Neural cell (in vitro differentiated cells): ENCODE results near the gene EEPD1. TPM values are rescaled to one million over a fixed set of nuclear protein-coding genes. Genes with fewer than 3 reads are reported as not detected.

ENCODE experiments used
- H2AFZ ChIP-seq: fragments of 200-600, 300-800 bp; sonication (generic), shearing (Covaris generic); 2 replicates; pipeline ENCODE4 v1.6.0; 2014; ENCODE audit warnings: low read depth, mild to moderate bottlenecking, antibody characterized with exemption, low read length, moderate library complexity
- H3F3A ChIP-seq: fragments of 200-600 bp; shearing (Covaris generic); 2 replicates; pipeline ENCODE4 v1.6.1; 2016; ENCODE audit warnings: mild to moderate bottlenecking, moderate library complexity, mixed read lengths, antibody characterized with exemption, low read length; ENCODE audit not compliant: insufficient read depth, poor library complexity, severe bottlenecking
- H3K27ac ChIP-seq: fragments of 200-600, 300-800 bp; sonication (generic), shearing (Covaris generic); 2 replicates; pipeline ENCODE4 v1.5.1; 2014; ENCODE audit warnings: mild to moderate bottlenecking, low read length, moderate library complexity
- H3K27me3 ChIP-seq: fragments of 300-800, 200-600 bp; sonication (generic), shearing (Covaris generic); 2 replicates; pipeline ENCODE4 v1.6.0; 2014; ENCODE audit warnings: mild to moderate bottlenecking, low read depth, low read length, moderate library complexity; ENCODE audit not compliant: insufficient read depth
- H3K36me3 ChIP-seq: fragments of 300-800, 200-600 bp; sonication (generic), shearing (Covaris generic); 2 replicates; pipeline ENCODE4 v1.5.1; 2014; ENCODE audit warnings: mild to moderate bottlenecking, antibody characterized with exemption, low read length, moderate library complexity; ENCODE audit not compliant: insufficient read depth
- H3K4me2 ChIP-seq: fragments of 300-800, 200-600 bp; sonication (generic), shearing (Covaris generic); 2 replicates; pipeline ENCODE4 v1.6.0; 2014; ENCODE audit warnings: mild to moderate bottlenecking, low read length
- H3K4me3 ChIP-seq: fragments of 300-800, 200-600 bp; sonication (generic), shearing (Covaris generic); 2 replicates; pipeline ENCODE4 v1.5.1; 2014; ENCODE audit warnings: mild to moderate bottlenecking, low read length, moderate library complexity
- H3K79me2 ChIP-seq: fragments of 200-600 bp; shearing (Covaris generic); replicated peaks from 2 replicates; pipeline ENCODE4 v1.6.0; 2014; ENCODE audit warnings: mild to moderate bottlenecking, low read length, moderate library complexity; ENCODE audit not compliant: insufficient read depth
- H3K9ac ChIP-seq: fragments of 300-800, 200-600 bp; sonication (generic), shearing (Covaris generic); 2 replicates; pipeline ENCODE4 v1.6.1; 2016; ENCODE audit warnings: mild to moderate bottlenecking, low read length, mixed read lengths
- H3K9me2 ChIP-seq: fragments of 200-600 bp; shearing (Covaris generic); 2 replicates; pipeline ENCODE4 v1.6.1; 2016; ENCODE audit warnings: mild to moderate bottlenecking, low read length, mixed read lengths; ENCODE audit not compliant: insufficient read depth
- H3K9me3 ChIP-seq: fragments of 200-600, 300-800 bp; sonication (generic), shearing (Covaris generic); 2 replicates; pipeline ENCODE4 v1.6.1; 2016; ENCODE audit warnings: mild to moderate bottlenecking, mixed run types, low read length, moderate library complexity, mixed read lengths
- H4K20me1 ChIP-seq: fragments of 200-600 bp; shearing (Covaris generic); 2 replicates; pipeline ENCODE4 v1.6.1; 2016; ENCODE audit warnings: mild to moderate bottlenecking, mixed run types; ENCODE audit not compliant: insufficient read depth
- EP300 ChIP-seq: fragments of 450-650 bp; conservative IDR thresholded peaks from 2 replicates; pipeline ENCODE4 v1.6.1; 2014; ENCODE audit warnings: antibody characterized with exemption, mild to moderate bottlenecking, moderate library complexity; ENCODE audit not compliant: poor library complexity, severe bottlenecking
- EZH2 ChIP-seq: fragments of 200-600, 300-800 bp; shearing (Covaris generic), sonication (generic); IDR thresholded peaks from 2 replicates; pipeline ENCODE4 v1.6.1; 2014; ENCODE audit warnings: antibody characterized with exemption, low read length, borderline replicate concordance, mild to moderate bottlenecking; ENCODE audit not compliant: insufficient read depth, poor library complexity, severe bottlenecking
- MXI1 ChIP-seq: fragments of 450-650 bp; conservative IDR thresholded peaks from 2 replicates; pipeline ENCODE4 v1.6.1; 2014; ENCODE audit warnings: antibody characterized with exemption, mild to moderate bottlenecking; ENCODE audit not compliant: poor library complexity, severe bottlenecking
- POLR2AphosphoS5 ChIP-seq: IDR thresholded peaks from 2 replicates; pipeline ENCODE4 v1.6.1; 2012
- RAD21 ChIP-seq: fragments of 450-650 bp; conservative IDR thresholded peaks from 2 replicates; pipeline ENCODE4 v1.6.1; 2014; ENCODE audit warnings: antibody characterized with exemption, mild to moderate bottlenecking, moderate library complexity
- SMC3 ChIP-seq: fragments of 450-650 bp; conservative IDR thresholded peaks from 2 replicates; pipeline ENCODE4 v1.6.1; 2014; ENCODE audit warnings: antibody characterized with exemption, mild to moderate bottlenecking, moderate library complexity; ENCODE audit not compliant: poor library complexity
- TAF1 ChIP-seq: IDR thresholded peaks from 2 replicates; pipeline ENCODE4 v1.6.1; 2012; ENCODE audit warnings: low read depth
- polyA plus RNA-seq: library from polyadenylated mRNA; depleted of rRNA; stranded (reverse); fragments of >200 nt; gene quantifications from 2 replicates; pipeline ENCODE4 v1.2.3, GENCODE V29; 2014
- TF ChIP-seq, protein P1 (sequence below): fragments of 450-650 bp; IDR thresholded peaks from 2 replicates; pipeline ENCODE4 v1.5.1; 2014; ENCODE audit warnings: antibody characterized with exemption, mild to moderate bottlenecking, moderate library complexity; ENCODE audit not compliant: poor library complexity, severe bottlenecking
- TF ChIP-seq, protein P2 (sequence below): IDR thresholded peaks from 2 replicates; pipeline ENCODE4 v1.6.1; 2012; ENCODE audit warnings: borderline replicate concordance

Gene EEPD1
- polyA plus RNA-seq, 1 donor from 2014 or later = 4.2 TPM

DNA sequence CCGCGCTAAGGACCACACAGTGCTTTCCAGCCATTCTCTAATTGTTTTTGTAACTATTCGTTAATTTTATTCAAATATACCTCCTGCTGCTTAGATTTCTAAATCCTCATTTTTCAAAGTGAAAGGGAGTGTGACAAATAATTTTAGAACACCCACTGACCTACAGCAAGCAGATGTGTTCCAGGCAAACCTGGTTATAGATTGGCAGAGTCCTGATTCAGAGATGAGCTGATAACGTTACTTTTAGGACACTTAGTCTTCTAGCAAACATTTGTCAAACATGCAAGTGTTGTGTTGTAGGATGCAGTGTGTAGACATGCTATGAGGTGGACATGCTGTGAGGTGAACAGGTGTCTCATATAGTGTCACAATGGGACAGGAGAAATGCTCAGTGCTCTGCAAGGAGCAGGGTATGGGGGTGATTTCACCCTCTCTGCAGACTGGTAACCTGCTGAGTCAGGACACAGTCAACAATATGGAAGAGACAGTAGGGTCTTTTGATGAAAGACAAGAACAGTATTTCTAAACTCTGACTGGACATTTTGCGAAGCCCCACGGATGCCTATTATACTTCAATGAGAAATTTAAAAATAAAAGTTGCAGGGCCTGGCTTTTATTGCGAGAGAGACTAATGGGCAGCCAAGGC is 144.4 kb downstream of the EEPD1 start:
- no peaks in the 10 kb centered on the region for H3F3A ChIP-seq
- H3K79me2 ChIP-seq = no peaks in the 10 kb centered on the region

DNA sequence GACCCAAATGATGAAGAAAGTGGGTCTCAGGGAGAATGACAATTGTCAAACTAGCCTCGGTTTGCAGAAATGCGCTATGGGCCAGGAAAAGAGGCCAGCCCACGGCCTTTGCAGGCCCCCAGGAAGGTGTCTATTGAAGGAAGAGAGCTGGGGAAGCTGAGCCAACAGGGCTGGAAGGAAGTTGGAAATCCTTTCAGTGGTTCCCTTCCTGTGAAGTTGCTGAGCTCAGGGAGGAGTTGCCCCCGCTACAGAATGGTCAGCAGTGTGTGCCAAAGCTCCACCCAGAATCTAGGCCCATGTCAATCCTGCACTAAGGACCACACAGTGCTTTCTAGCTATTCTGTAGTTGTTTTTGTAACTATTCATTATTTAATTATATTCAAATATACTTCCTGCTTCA is 145.1 kb downstream of the EEPD1 start:
- Histone ChIP-seq H3K4me2 (no peak overlapping the region), H3K9ac (no peak overlapping the region), H3K27ac (no peak overlapping the region), H3K4me3 (no peak overlapping the region), H3K27me3 (no peaks in the 10 kb centered on the region), H3F3A (no peaks in the 10 kb centered on the region), H2AFZ (no peak overlapping the region), H4K20me1 (no peaks in the 10 kb centered on the region), H3K36me3 (no peaks in the 10 kb centered on the region), H3K79me2 (no peaks in the 10 kb centered on the region), H3K9me3 (no peaks in the 10 kb centered on the region), H3K9me2 (no peaks in the 10 kb centered on the region)
- TF ChIP-seq TAF1 = no peak
- TF ChIP-seq MXI1 = no peak
- TF ChIP-seq EZH2 = no peak
- TF ChIP-seq, protein P1, sequence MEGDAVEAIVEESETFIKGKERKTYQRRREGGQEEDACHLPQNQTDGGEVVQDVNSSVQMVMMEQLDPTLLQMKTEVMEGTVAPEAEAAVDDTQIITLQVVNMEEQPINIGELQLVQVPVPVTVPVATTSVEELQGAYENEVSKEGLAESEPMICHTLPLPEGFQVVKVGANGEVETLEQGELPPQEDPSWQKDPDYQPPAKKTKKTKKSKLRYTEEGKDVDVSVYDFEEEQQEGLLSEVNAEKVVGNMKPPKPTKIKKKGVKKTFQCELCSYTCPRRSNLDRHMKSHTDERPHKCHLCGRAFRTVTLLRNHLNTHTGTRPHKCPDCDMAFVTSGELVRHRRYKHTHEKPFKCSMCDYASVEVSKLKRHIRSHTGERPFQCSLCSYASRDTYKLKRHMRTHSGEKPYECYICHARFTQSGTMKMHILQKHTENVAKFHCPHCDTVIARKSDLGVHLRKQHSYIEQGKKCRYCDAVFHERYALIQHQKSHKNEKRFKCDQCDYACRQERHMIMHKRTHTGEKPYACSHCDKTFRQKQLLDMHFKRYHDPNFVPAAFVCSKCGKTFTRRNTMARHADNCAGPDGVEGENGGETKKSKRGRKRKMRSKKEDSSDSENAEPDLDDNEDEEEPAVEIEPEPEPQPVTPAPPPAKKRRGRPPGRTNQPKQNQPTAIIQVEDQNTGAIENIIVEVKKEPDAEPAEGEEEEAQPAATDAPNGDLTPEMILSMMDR = no peak
- TF ChIP-seq EP300 = no peak
- TF ChIP-seq RAD21 = no peak
- TF ChIP-seq POLR2AphosphoS5 = no peak
- TF ChIP-seq SMC3 = no peak
- TF ChIP-seq, protein P2, sequence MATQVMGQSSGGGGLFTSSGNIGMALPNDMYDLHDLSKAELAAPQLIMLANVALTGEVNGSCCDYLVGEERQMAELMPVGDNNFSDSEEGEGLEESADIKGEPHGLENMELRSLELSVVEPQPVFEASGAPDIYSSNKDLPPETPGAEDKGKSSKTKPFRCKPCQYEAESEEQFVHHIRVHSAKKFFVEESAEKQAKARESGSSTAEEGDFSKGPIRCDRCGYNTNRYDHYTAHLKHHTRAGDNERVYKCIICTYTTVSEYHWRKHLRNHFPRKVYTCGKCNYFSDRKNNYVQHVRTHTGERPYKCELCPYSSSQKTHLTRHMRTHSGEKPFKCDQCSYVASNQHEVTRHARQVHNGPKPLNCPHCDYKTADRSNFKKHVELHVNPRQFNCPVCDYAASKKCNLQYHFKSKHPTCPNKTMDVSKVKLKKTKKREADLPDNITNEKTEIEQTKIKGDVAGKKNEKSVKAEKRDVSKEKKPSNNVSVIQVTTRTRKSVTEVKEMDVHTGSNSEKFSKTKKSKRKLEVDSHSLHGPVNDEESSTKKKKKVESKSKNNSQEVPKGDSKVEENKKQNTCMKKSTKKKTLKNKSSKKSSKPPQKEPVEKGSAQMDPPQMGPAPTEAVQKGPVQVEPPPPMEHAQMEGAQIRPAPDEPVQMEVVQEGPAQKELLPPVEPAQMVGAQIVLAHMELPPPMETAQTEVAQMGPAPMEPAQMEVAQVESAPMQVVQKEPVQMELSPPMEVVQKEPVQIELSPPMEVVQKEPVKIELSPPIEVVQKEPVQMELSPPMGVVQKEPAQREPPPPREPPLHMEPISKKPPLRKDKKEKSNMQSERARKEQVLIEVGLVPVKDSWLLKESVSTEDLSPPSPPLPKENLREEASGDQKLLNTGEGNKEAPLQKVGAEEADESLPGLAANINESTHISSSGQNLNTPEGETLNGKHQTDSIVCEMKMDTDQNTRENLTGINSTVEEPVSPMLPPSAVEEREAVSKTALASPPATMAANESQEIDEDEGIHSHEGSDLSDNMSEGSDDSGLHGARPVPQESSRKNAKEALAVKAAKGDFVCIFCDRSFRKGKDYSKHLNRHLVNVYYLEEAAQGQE = no peak

More for the DNA sequence above, 144.4 kb downstream of the EEPD1 start:
- H2AFZ ChIP-seq = no peak overlapping the region
- H3K4me2 ChIP-seq = no peak overlapping the region
- H4K20me1 ChIP-seq = no peaks in the 10 kb centered on the region
- no peak for TF ChIP-seq POLR2AphosphoS5
- no peak for TF ChIP-seq TAF1
- TF ChIP-seq EZH2 = no peak
- TF ChIP-seq MXI1 = no peak
- no peak for TF ChIP-seq SMC3
- TF ChIP-seq, protein P2 = no peak
- TF ChIP-seq EP300 = no peak
- TF ChIP-seq, protein P1 = no peak
- TF ChIP-seq RAD21 = no peak
- no peak overlapping the region for H3K27ac ChIP-seq
- H3K4me3 ChIP-seq = no peak overlapping the region
- no peaks in the 10 kb centered on the region for H3K9me2 ChIP-seq
- H3K9me3 ChIP-seq = no peaks in the 10 kb centered on the region
- no peaks in the 10 kb centered on the region for H3K36me3 ChIP-seq
- no peak overlapping the region for H3K9ac ChIP-seq
- no peaks in the 10 kb centered on the region for H3K27me3 ChIP-seq
